ENCODE data around the gene SINHCAF.

SINHCAF gene

GRCh38 chr12:31331242-31331641 is 5.3 kb upstream of the SINHCAF start:
- no peak for FAIRE-seq

- no peak for FAIRE-seq
Measured at GRCh38 chr12:31326736-31327659, 1.0 kb upstream of the SINHCAF start.

- no peak for FAIRE-seq
Measured at GRCh38 chr12:31325524-31325875, 450 bp downstream of the SINHCAF start.

GRCh38 chr12:31324845-31325523 is 966 bp downstream of the SINHCAF start:
- FAIRE-seq, result no peak

GRCh38 chr12:31324116-31324844 is 1.7 kb downstream of the SINHCAF start:
- no peak for FAIRE-seq

GRCh38 chr12:31323391-31324115 is 2.4 kb downstream of the SINHCAF start:
- no peak for FAIRE-seq

- FAIRE-seq, result no peak
Measured at GRCh38 chr12:31322801-31323207, 3.1 kb downstream of the SINHCAF start.

GRCh38 chr12:31321897-31322228 is 4.1 kb downstream of the SINHCAF start:
- FAIRE-seq, result no peak

- FAIRE-seq, result no peak
Measured at GRCh38 chr12:31321186-31321896, 4.6 kb downstream of the SINHCAF start.

- no peak for FAIRE-seq
Measured at GRCh38 chr12:31318657-31319269, 7.2 kb downstream of the SINHCAF start.

GRCh38 chr12:31317471-31318395 is 8.2 kb downstream of the SINHCAF start:
- no peak for FAIRE-seq

GRCh38 chr12:31316891-31317290 is 9.1 kb downstream of the SINHCAF start:
- no peak for FAIRE-seq

GRCh38 chr12:31315784-31316465 is 10.0 kb downstream of the SINHCAF start:
- no peak for FAIRE-seq

GRCh38 chr12:31315044-31315715 is 10.8 kb downstream of the SINHCAF start:
- FAIRE-seq, result no peak

GRCh38 chr12:31312431-31312830 is 13.5 kb downstream of the SINHCAF start:
- no peak for FAIRE-seq

GRCh38 chr12:31311634-31312258 is 14.2 kb downstream of the SINHCAF start:
- FAIRE-seq, result no peak

- FAIRE-seq, result no peak
Measured at GRCh38 chr12:31310488-31310887, 15.5 kb downstream of the SINHCAF start.

- FAIRE-seq, result no peak
Measured at GRCh38 chr12:31309279-31309678, 16.7 kb downstream of the SINHCAF start.

- no peak for FAIRE-seq
Measured at GRCh38 chr12:31308116-31308515, 17.8 kb downstream of the SINHCAF start.

All from endometrium (tissue), 2 donors.